H9 (cell line): ENCODE data around the gene TCF7L2. TPM values are rescaled to one million over a fixed set of nuclear protein-coding genes. Genes with fewer than 3 reads are reported as not detected.

ENCODE experiments used
- DNase-seq: peaks from one replicate; pipeline ENCODE4 v3.0.0-alpha.2; 2017
- H2AFZ ChIP-seq: one replicate; pipeline ENCODE4 v1.6.1; 2013; ENCODE audit warnings: mild to moderate bottlenecking, low read length, control low read depth, moderate library complexity
- H2AK5ac ChIP-seq: 2 replicates; pipeline ENCODE4 v1.6.1; 2013; ENCODE audit warnings: low read length, control low read depth, mixed read lengths; ENCODE audit not compliant: insufficient read length
- H2BK120ac ChIP-seq: one replicate; pipeline ENCODE4 v1.6.1; 2013; ENCODE audit warnings: low read depth, mild to moderate bottlenecking, low read length, control low read depth, inconsistent platforms; ENCODE audit not compliant: poor library complexity, severe bottlenecking
- H2BK12ac ChIP-seq: 2 replicates; pipeline ENCODE4 v1.6.1; 2013; ENCODE audit warnings: low read length, control low read depth, mixed read lengths, low read depth; ENCODE audit not compliant: insufficient read length
- H2BK15ac ChIP-seq: 2 replicates; pipeline ENCODE4 v1.6.1; 2013; ENCODE audit warnings: low read depth, low read length, control low read depth
- H2BK20ac ChIP-seq: one replicate; pipeline ENCODE4 v1.6.1; 2013; ENCODE audit warnings: low read depth, mild to moderate bottlenecking, low read length, control low read depth, inconsistent platforms; ENCODE audit not compliant: poor library complexity, severe bottlenecking
- H2BK5ac ChIP-seq: 2 replicates; pipeline ENCODE4 v1.6.1; 2013; ENCODE audit warnings: low read length, control low read depth, mixed read lengths; ENCODE audit not compliant: insufficient read length
- H3K14ac ChIP-seq: 2 replicates; pipeline ENCODE4 v1.6.1; 2013; ENCODE audit warnings: low read length, control low read depth; ENCODE audit not compliant: insufficient read depth
- H3K18ac ChIP-seq: 2 replicates; pipeline ENCODE4 v1.6.1; 2013; ENCODE audit warnings: low read depth, mild to moderate bottlenecking, mixed read lengths, low read length, control low read depth; ENCODE audit not compliant: insufficient read length
- H3K23ac ChIP-seq: 2 replicates; pipeline ENCODE4 v1.6.1; 2013; ENCODE audit warnings: low read length, control low read depth, mixed read lengths, low read depth; ENCODE audit not compliant: insufficient read length
- H3K23me2 ChIP-seq: 2 replicates; pipeline ENCODE4 v1.6.1; 2013; ENCODE audit warnings: low read depth, mild to moderate bottlenecking, mixed read lengths, low read length, control low read depth; ENCODE audit not compliant: insufficient read length, poor library complexity, severe bottlenecking
- H3K27ac ChIP-seq: 2 replicates; pipeline ENCODE4 v1.5.1; 2013; ENCODE audit warnings: low read length, control low read depth, mixed read lengths, low read depth; ENCODE audit not compliant: insufficient read length
- H3K27me3 ChIP-seq: 2 replicates; pipeline ENCODE4 v1.6.1; 2013; ENCODE audit warnings: low read length, control low read depth, inconsistent platforms; ENCODE audit not compliant: insufficient read depth
- H3K4ac ChIP-seq: 2 replicates; pipeline ENCODE4 v1.6.1; 2013; ENCODE audit warnings: low read depth, mild to moderate bottlenecking, control low read depth, inconsistent platforms, low read length, moderate library complexity
- H3K4me1 ChIP-seq: 2 replicates; pipeline ENCODE4 v1.6.1; 2013; ENCODE audit warnings: low read length, control low read depth, inconsistent platforms; ENCODE audit not compliant: insufficient read depth
- H3K4me2 ChIP-seq: 2 replicates; pipeline ENCODE4 v1.6.1; 2013; ENCODE audit warnings: low read length, control low read depth, mixed read lengths; ENCODE audit not compliant: insufficient read length, insufficient read depth
- H3K56ac ChIP-seq: 2 replicates; pipeline ENCODE4 v1.6.1; 2013; ENCODE audit warnings: low read depth, mild to moderate bottlenecking, mixed read lengths, low read length, control low read depth; ENCODE audit not compliant: insufficient read length
- H3K79me1 ChIP-seq: 2 replicates; pipeline ENCODE4 v1.6.1; 2013; ENCODE audit warnings: low read depth, mild to moderate bottlenecking, moderate library complexity, low read length, control low read depth, inconsistent platforms; ENCODE audit not compliant: insufficient read depth, poor library complexity, severe bottlenecking
- H3K79me2 ChIP-seq: 2 replicates; pipeline ENCODE4 v1.6.1; 2013; ENCODE audit warnings: low read length, control low read depth, inconsistent platforms; ENCODE audit not compliant: insufficient read depth
- H3K9ac ChIP-seq: 2 replicates; pipeline ENCODE4 v1.6.1; 2013; ENCODE audit warnings: low read length, control low read depth, mixed read lengths; ENCODE audit not compliant: insufficient read length; ENCODE audit errors: extremely low read depth
- H3K9me3 ChIP-seq: one replicate; pipeline ENCODE4 v1.6.1; 2013; ENCODE audit warnings: low read depth, low read length, inconsistent platforms; ENCODE audit not compliant: control insufficient read depth
- H3T11ph ChIP-seq: one replicate; pipeline ENCODE4 v1.6.1; 2013; ENCODE audit warnings: mild to moderate bottlenecking, low read length, control low read depth, inconsistent platforms
- H4K20me1 ChIP-seq: one replicate; pipeline ENCODE4 v1.6.1; 2013; ENCODE audit not compliant: control insufficient read depth, insufficient read length, insufficient read depth
- H4K5ac ChIP-seq: 2 replicates; pipeline ENCODE4 v1.6.1; 2013; ENCODE audit warnings: low read depth, mild to moderate bottlenecking, mixed read lengths, low read length, control low read depth; ENCODE audit not compliant: insufficient read length
- H4K8ac ChIP-seq: replicated peaks from 2 replicates; pipeline ENCODE4 v1.6.1; 2013; ENCODE audit warnings: low read length, control low read depth, mixed read lengths, low read depth; ENCODE audit not compliant: insufficient read length
- H4K91ac ChIP-seq: 2 replicates; pipeline ENCODE4 v1.6.1; 2013; ENCODE audit warnings: low read depth, mild to moderate bottlenecking, moderate library complexity, mixed read lengths, low read length, control low read depth; ENCODE audit not compliant: insufficient read length
- H3K27ac Mint-ChIP-seq, 3 experiments: 2 replicates in 2 of 3; 3 replicates in 1 of 3; pipeline ENCODE4 v1.8.0; 2020 to 2021; ENCODE audit warnings: mixed read lengths in 3 of 3, mild to moderate bottlenecking in 1 of 3, moderate library complexity in 1 of 3
- H3K27me3 Mint-ChIP-seq: 2 replicates; pipeline ENCODE4 v1.8.0; 2021; ENCODE audit warnings: low read depth, mild to moderate bottlenecking, moderate library complexity, mixed read lengths
- H3K36me3 Mint-ChIP-seq, 3 experiments: 2 replicates in 2 of 3; 3 replicates in 1 of 3; pipeline ENCODE4 v1.8.0; 2020 to 2021; ENCODE audit warnings: low read depth in 3 of 3, mixed read lengths in 3 of 3; ENCODE audit not compliant: insufficient read depth in 1 of 3
- H3K4me1 Mint-ChIP-seq, 2 experiments: 2 replicates each; pipeline ENCODE4 v1.8.0; 2020; ENCODE audit warnings: mixed read lengths in 2 of 2
- H3K4me3 Mint-ChIP-seq, 2 experiments: 2 replicates in 1 of 2; 3 replicates in 1 of 2; pipeline ENCODE4 v1.8.0; 2020 to 2021; ENCODE audit warnings: mild to moderate bottlenecking in 2 of 2, mixed read lengths in 2 of 2, moderate library complexity in 1 of 2
- H3K9me3 Mint-ChIP-seq, 2 experiments: 2 replicates in 1 of 2; 3 replicates in 1 of 2; pipeline ENCODE4 v1.8.0; 2020; ENCODE audit warnings: mild to moderate bottlenecking in 2 of 2, mixed read lengths in 2 of 2, moderate library complexity in 1 of 2
- CTCF ChIP-seq: fragments of 200-600 bp; sonication (generic); conservative IDR thresholded peaks from 3 replicates; pipeline ENCODE4 v1.8.0; 2021; ENCODE audit warnings: antibody characterized with exemption, mild to moderate bottlenecking
- WGBS: extraction: QIAGEN DNeasy Blood & Tissue Kit; methylation state at CpG from one replicate; pipeline ENCODE4 v1.1.7; 2013; ENCODE audit warnings: missing lambda C conversion rate, low lambda C conversion rate, mixed read lengths; ENCODE audit not compliant: insufficient read length; ENCODE audit errors: extremely low coverage; 5-methylcytosine and 5-hydroxymethylcytosine counted together
- total RNA-seq: library from RNA; stranded (reverse); gene quantifications from 2 replicates; pipeline ENCODE4 v1.2.1, GENCODE V29; 2021

Gene TCF7L2
- total RNA-seq, 1 experiment from 2014 or later: 71.1 TPM

DNA sequence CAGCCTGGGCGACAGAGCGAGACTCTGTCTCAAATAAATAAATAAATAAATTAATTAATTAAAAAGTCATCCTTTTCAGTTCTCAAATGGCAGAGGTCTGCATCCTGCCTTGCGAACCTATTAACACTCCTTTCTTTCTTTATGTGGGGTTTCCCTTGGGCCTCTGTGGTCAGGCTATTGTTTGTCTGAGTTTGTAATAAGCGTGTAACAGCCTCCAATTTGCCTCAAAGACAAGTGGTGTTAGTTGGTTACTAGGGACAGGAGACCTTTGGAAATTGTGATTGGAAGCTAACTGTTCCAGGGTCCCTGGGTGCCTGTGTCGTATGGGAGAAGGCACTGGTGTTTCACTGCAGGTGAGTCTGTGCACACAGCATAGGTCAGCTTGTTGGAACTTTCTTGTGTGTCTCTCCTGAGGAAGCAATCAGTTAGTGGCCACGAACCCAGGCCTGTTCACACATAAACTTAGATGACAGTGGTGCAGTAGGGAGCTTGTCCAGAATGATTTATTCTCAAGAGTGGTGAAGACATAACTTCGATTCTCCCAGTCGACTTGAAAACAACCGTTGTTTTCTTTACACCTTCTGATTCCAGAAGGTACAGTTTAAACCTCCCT, 33.5 kb downstream of the TCF7L2 start:
- WGBS: no CpG with 5 or more reads among the region's 9 CpGs
- Histone ChIP-seq H3K56ac (no peak overlapping the region), H2BK5ac (no peak overlapping the region), H3K9ac (no peak overlapping the region), H3K27ac (no peak overlapping the region), H4K8ac (no peak overlapping the region), H4K20me1 (no peaks in the 10 kb centered on the region), H3K4me2 (no peak overlapping the region), H3K27me3 (no peaks in the 10 kb centered on the region), H3T11ph (no peak overlapping the region), H3K79me1 (peaks cover 10% of the 10 kb centered on the region), H2BK120ac (no peak overlapping the region), H2AK5ac (no peak overlapping the region), H4K91ac (no peak overlapping the region), H3K79me2 (peaks cover 24% of the 10 kb centered on the region; the same call in 1 of the 2 replicates), H3K23me2 (no peaks in the 10 kb centered on the region), H3K18ac (no peak overlapping the region), H3K9me3 (no peaks in the 10 kb centered on the region), H3K14ac (no peak overlapping the region), H2BK15ac (no peak overlapping the region), H2AFZ (no peak overlapping the region), H3K23ac (no peak overlapping the region), H4K5ac (no peak overlapping the region), H2BK20ac (no peak overlapping the region), H2BK12ac (no peak overlapping the region), H3K4me1 (peaks cover 8% of the 10 kb centered on the region), H3K4ac (no peak overlapping the region)
- H3K4me1 Mint-ChIP-seq: peaks cover 79 to 84% of the 10 kb centered on the region in 2 experiments
- H3K4me3 Mint-ChIP-seq: no peak overlapping the region
- TF ChIP-seq CTCF: no peak
- H3K27me3 Mint-ChIP-seq: no peaks in the 10 kb centered on the region
- H3K27ac Mint-ChIP-seq: peak overlapping the region in 2 of 3 experiments; percentile 51 to 74; a peak in 4 of 7 replicates
- peaks cover 1 to 37% (median 23%) of the 10 kb centered on the region in 3 experiments; a peak in 5 of 7 replicates for H3K36me3 Mint-ChIP-seq
- H3K9me3 Mint-ChIP-seq: no peaks in the 10 kb centered on the region
- no peak for DNase-seq
